NCI-H2107 treated with DMSO at 0.1 percent for 48 hours (cell line): ENCODE measurements around the gene PRR12.

Experiments used
- DNase-seq: peaks from one replicate; lab custom pipeline; 2025; ENCODE audit not compliant: unreplicated experiment; lab: John Stamatoyannopoulos, UW

PRR12 gene

GRCh38 chr19:49662011-49662410 lies 71.0 kb downstream of the PRR12 start:
- no peak for DNase-seq

- DNase-seq, result no peak
These were observed 72.2 kb downstream of the PRR12 start for GRCh38 chr19:49663224-49663623.

- DNase-seq, result peak; percentile 70
These were observed 73.4 kb downstream of the PRR12 start for GRCh38 chr19:49664171-49665035.

GRCh38 chr19:49665036-49665350 lies 74.0 kb downstream of the PRR12 start:
- no peak for DNase-seq

- peak; percentile 91 for DNase-seq
These were observed 74.6 kb downstream of the PRR12 start, which contains the start of the genes BCL2L12 and IRF3 for GRCh38 chr19:49665351-49666119. BCL2L12 (plus strand) TSS chr19:49665933; CDS start chr19:49666693, 760 bp downstream. IRF3 (minus strand) TSS chr19:49665857; CDS start chr19:49664838, 1,019 bp downstream.

- no peak for DNase-seq
These were observed 75.1 kb downstream of the PRR12 start for GRCh38 chr19:49666120-49666444.

GRCh38 chr19:49667473-49667872 lies 76.5 kb downstream of the PRR12 start:
- no peak for DNase-seq

- no peak for DNase-seq
These were observed 78.5 kb downstream of the PRR12 start for GRCh38 chr19:49669516-49669915.

- DNase-seq, result peak; percentile 46
These were observed 81.3 kb downstream of the PRR12 start for GRCh38 chr19:49672131-49672919.
